PC-3 (cell line): Measurements from ENCODE around the gene LIN28B. TPM values are rescaled to one million over a fixed set of nuclear protein-coding genes. Genes with fewer than 3 reads are reported as not detected.

Experiments
- ATAC-seq: fragments of 200-7000 bp; cut with Tn5 transposase; 2 replicates; pipeline ENCODE4 v1.9.1; 2020; ENCODE audit warnings: mild to moderate bottlenecking, moderate library complexity
- BruUV-seq: library from RNA; stranded (reverse); fragments of 400-500 nt; replicated peaks from 2 replicates; lab custom pipeline; 2021; lab: Mats Ljungman, UMichigan
- CTCF ChIA-PET: fragments of 300-600 bp; sonication (Branson Sonifier 250); formaldehyde crosslinking; loops from one replicate; lab custom pipeline; 2022; ENCODE audit warnings: antibody characterized with exemption; lab: Charles Lee
- POLR2A ChIA-PET: fragments of 300-600 bp; sonication (Branson Sonifier 250); formaldehyde crosslinking; loops from one replicate; lab custom pipeline; 2022; ENCODE audit warnings: antibody characterized with exemption; ENCODE audit not compliant: unreplicated experiment; lab: Charles Lee
- DNase-seq: peaks from one replicate; pipeline ENCODE4 v3.0.0-alpha.2; 2015
- H2AFZ ChIP-seq: fragments of 300-600 bp; sonication (generic); 2 replicates; pipeline ENCODE4 v1.6.0; 2016; ENCODE audit warnings: antibody characterized with exemption, low read length
- H3F3A ChIP-seq: fragments of 300-600 bp; sonication (generic); one replicate; pipeline ENCODE4 v1.6.0; 2017; ENCODE audit warnings: antibody characterized with exemption, low read length, control low read depth, mild to moderate bottlenecking; ENCODE audit not compliant: unreplicated experiment
- H3K27ac ChIP-seq: fragments of 300-600 bp; sonication (generic); 2 replicates; pipeline ENCODE4 v1.5.1; 2016; ENCODE audit warnings: mild to moderate bottlenecking, low read length
- H3K27me3 ChIP-seq: fragments of 300-600 bp; sonication (generic); 2 replicates; pipeline ENCODE4 v1.6.1; 2016; ENCODE audit warnings: low read length, mixed read lengths
- H3K36me3 ChIP-seq: fragments of 300-600 bp; sonication (generic); 2 replicates; pipeline ENCODE4 v1.6.1; 2016; ENCODE audit warnings: low read depth, mixed run types, low read length, mixed read lengths
- H3K4me1 ChIP-seq: fragments of 300-600 bp; sonication (generic); 2 replicates; pipeline ENCODE4 v1.5.1; 2016; ENCODE audit warnings: low read length; ENCODE audit not compliant: insufficient read depth
- H3K4me2 ChIP-seq: fragments of 300-600 bp; sonication (generic); 2 replicates; pipeline ENCODE4 v1.6.0; 2016; ENCODE audit warnings: low read length
- H3K4me3 ChIP-seq: fragments of 300-600 bp; sonication (generic); 2 replicates; pipeline ENCODE4 v1.5.1; 2016; ENCODE audit warnings: mild to moderate bottlenecking, low read length, mixed read lengths
- H3K79me2 ChIP-seq: fragments of 300-600 bp; sonication (generic); 2 replicates; pipeline ENCODE4 v1.6.1; 2017; ENCODE audit warnings: low read length, mixed read lengths
- H3K9ac ChIP-seq: fragments of 300-600 bp; sonication (generic); 2 replicates; pipeline ENCODE4 v1.6.0; 2016; ENCODE audit warnings: mild to moderate bottlenecking, low read length
- H3K9me2 ChIP-seq: fragments of 300-600 bp; sonication (generic); replicated peaks from 2 replicates; pipeline ENCODE4 v1.6.1; 2016; ENCODE audit warnings: mixed run types, low read length, mixed read lengths
- H3K9me3 ChIP-seq: fragments of 300-600 bp; sonication (generic); 2 replicates; pipeline ENCODE4 v1.6.1; 2016; ENCODE audit warnings: low read length, mixed read lengths
- H4K20me1 ChIP-seq: fragments of 300-600 bp; sonication (generic); 2 replicates; pipeline ENCODE4 v1.6.1; 2016; ENCODE audit warnings: low read length, mixed read lengths
- EZH2 ChIP-seq: fragments of 300-600 bp; sonication (generic); IDR thresholded peaks from one replicate; pipeline ENCODE4 v1.6.1; 2017; ENCODE audit warnings: antibody characterized with exemption, mild to moderate bottlenecking, low read length; ENCODE audit not compliant: unreplicated experiment
- EZH2phosphoT487 ChIP-seq: fragments of 300-600 bp; sonication (generic); IDR thresholded peaks from 2 replicates; pipeline ENCODE4 v1.6.1; 2018; ENCODE audit warnings: mild to moderate bottlenecking, antibody characterized with exemption, low read length, borderline replicate concordance
- intact Hi-C: fragments of 100-400 bp; cut with micrococcal nuclease; formaldehyde crosslinking; loops from 2 replicates; pipeline ENCODE4 v1.9.0; 2023
- total RNA-seq: library from RNA; depleted of rRNA; stranded (reverse); fragments of >200 nt; gene quantifications from 2 replicates; pipeline ENCODE4 v1.2.3, GENCODE V29; 2014
- TF ChIP-seq, protein P1 (sequence below): fragments of 300-600 bp; sonication (generic); conservative IDR thresholded peaks from 2 replicates; pipeline ENCODE4 v1.5.1; 2017; ENCODE audit warnings: antibody characterized with exemption, low read depth, mild to moderate bottlenecking, low read length

The LIN28B gene
- total RNA-seq, 1 experiment from 2014 or later: 0.11 TPM

DNA sequence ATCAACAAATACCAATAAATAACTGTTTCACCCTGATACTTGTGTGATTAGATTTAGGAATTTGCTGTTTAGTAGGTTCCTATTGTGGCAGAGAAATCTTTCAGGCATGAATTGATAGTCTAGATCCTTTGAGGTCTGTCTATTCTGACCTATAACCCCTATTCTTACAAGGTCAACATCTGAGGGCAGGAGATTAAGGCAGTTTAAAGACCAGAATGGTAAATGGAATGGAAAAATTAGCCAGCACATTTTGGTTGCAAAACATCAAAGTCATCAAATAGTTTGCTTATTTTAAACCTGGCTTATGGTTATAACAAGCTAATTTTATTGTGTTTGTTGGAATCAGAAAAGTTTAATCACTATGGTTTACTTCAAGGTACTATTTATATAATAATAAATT, 78.4 kb downstream of the LIN28B start:
- no peaks in the 10 kb centered on the region for H3K36me3 ChIP-seq
- H3K4me3 ChIP-seq: no peak overlapping the region
- CTCF ChIA-PET: no interaction called here
- no peaks in the 10 kb centered on the region for H3K9me3 ChIP-seq
- no peak overlapping the region for H3K9ac ChIP-seq
- no peaks in the 10 kb centered on the region for H3K4me1 ChIP-seq
- H3K4me2 ChIP-seq: no peak overlapping the region
- POLR2A ChIA-PET: no interaction called here
- H3K9me2 ChIP-seq: no peaks in the 10 kb centered on the region
- intact Hi-C loops: no loop called here
- no peak for DNase-seq
- ATAC-seq: no peak
- TF ChIP-seq EZH2: no peak
- TF ChIP-seq, protein P1, sequence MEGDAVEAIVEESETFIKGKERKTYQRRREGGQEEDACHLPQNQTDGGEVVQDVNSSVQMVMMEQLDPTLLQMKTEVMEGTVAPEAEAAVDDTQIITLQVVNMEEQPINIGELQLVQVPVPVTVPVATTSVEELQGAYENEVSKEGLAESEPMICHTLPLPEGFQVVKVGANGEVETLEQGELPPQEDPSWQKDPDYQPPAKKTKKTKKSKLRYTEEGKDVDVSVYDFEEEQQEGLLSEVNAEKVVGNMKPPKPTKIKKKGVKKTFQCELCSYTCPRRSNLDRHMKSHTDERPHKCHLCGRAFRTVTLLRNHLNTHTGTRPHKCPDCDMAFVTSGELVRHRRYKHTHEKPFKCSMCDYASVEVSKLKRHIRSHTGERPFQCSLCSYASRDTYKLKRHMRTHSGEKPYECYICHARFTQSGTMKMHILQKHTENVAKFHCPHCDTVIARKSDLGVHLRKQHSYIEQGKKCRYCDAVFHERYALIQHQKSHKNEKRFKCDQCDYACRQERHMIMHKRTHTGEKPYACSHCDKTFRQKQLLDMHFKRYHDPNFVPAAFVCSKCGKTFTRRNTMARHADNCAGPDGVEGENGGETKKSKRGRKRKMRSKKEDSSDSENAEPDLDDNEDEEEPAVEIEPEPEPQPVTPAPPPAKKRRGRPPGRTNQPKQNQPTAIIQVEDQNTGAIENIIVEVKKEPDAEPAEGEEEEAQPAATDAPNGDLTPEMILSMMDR: no peak
- no peak for TF ChIP-seq EZH2phosphoT487
- H4K20me1 ChIP-seq: no peaks in the 10 kb centered on the region
- H2AFZ ChIP-seq: no peak overlapping the region
- no peaks in the 10 kb centered on the region for H3F3A ChIP-seq
- H3K27me3 ChIP-seq: no peaks in the 10 kb centered on the region
- H3K79me2 ChIP-seq: no peaks in the 10 kb centered on the region
- H3K27ac ChIP-seq: no peak overlapping the region
- no TSS peak for BruUV-seq

DNA sequence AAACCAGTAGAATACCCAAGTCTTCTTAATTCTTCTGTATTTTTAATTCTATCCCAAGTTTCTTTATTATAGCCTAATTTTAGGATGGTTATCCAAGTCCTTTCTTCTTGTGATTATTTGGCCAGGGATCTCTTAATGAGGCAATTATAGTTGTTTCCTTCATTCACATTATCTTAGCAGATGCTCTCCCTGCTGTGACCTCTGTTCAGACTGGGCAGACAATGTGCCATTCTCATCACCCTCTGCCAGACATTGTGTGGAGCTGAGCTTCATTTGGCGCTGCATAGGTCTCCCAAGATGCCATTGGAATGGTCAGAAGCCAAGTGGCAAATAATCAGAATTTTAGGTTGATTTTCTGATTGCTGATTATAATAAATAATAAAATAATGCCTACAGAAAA, 79.4 kb downstream of the LIN28B start:
- no peak for ATAC-seq

DNA sequence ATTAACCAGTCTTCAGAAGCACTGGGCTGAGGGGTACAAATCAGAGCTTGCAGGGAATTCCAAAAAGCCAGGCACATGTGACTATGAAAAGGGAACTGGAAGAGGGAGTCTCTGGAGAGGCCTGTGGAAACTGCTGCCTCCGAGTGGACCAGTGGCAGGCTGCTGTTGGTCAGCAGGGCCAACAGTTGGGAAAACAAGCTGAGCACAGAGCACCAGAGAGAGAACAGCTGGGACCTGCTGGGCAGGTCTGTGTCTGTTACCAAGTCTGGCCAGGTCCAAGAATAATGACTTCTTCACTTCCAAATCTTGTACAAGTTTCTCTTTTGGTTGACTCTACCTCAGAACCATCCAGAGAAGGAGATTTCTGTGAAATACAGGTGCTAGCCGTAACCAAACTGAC, 81.4 kb downstream of the LIN28B start:
- H3K9me3 ChIP-seq: no peaks in the 10 kb centered on the region
- intact Hi-C loops: no loop called here
- no TSS peak for BruUV-seq
- TF ChIP-seq EZH2phosphoT487 (no peak), EZH2 (no peak)
- TF ChIP-seq, protein P1: no peak
- CTCF ChIA-PET: no interaction called here
- no peak overlapping the region for H3K4me2 ChIP-seq
- H3K9me2 ChIP-seq: no peaks in the 10 kb centered on the region
- DNase-seq (no peak), ATAC-seq (no peak)
- H3K27ac ChIP-seq: no peak overlapping the region
- H4K20me1 ChIP-seq: no peaks in the 10 kb centered on the region
- H3F3A ChIP-seq: no peaks in the 10 kb centered on the region
- no peaks in the 10 kb centered on the region for H3K36me3 ChIP-seq
- no peaks in the 10 kb centered on the region for H3K27me3 ChIP-seq
- no peak overlapping the region for H3K4me3 ChIP-seq
- no peak overlapping the region for H2AFZ ChIP-seq
- no peaks in the 10 kb centered on the region for H3K79me2 ChIP-seq
- POLR2A ChIA-PET: no interaction called here
- H3K4me1 ChIP-seq: peaks cover 18% of the 10 kb centered on the region
- H3K9ac ChIP-seq: no peak overlapping the region

More for the DNA sequence above, 79.4 kb downstream of the LIN28B start:
- no peaks in the 10 kb centered on the region for H3F3A ChIP-seq
- H3K36me3 ChIP-seq: no peaks in the 10 kb centered on the region
- no TSS peak for BruUV-seq
- H3K27ac ChIP-seq: no peak overlapping the region
- intact Hi-C loops: no loop called here
- peaks cover 2% of the 10 kb centered on the region; the same call in 1 of the 2 replicates for H3K4me1 ChIP-seq
- no peak overlapping the region for H2AFZ ChIP-seq
- TF ChIP-seq EZH2 (no peak), EZH2phosphoT487 (no peak)
- TF ChIP-seq, protein P1: no peak
- no peaks in the 10 kb centered on the region for H3K9me3 ChIP-seq
- ChIA-PET POLR2A (no interaction called here), CTCF (no interaction called here)
- H3K9me2 ChIP-seq: no peaks in the 10 kb centered on the region
- H3K4me3 ChIP-seq: no peak overlapping the region
- DNase-seq: no peak
- H3K4me2 ChIP-seq: no peak overlapping the region
- no peak overlapping the region for H3K9ac ChIP-seq
- H3K79me2 ChIP-seq: no peaks in the 10 kb centered on the region
- H4K20me1 ChIP-seq: no peaks in the 10 kb centered on the region
- no peaks in the 10 kb centered on the region for H3K27me3 ChIP-seq
